Gastroesophageal sphincter (tissue), 3 donors: ENCODE results near the gene DDX5.

Source experiments
- CTCF ChIP-seq, 4 experiments: fragments of 200-600 bp in 2 of 4; fragments of 450-650 bp in 2 of 4; sonication (generic) in 1 of 4; IDR thresholded peaks; one replicate each; pipeline ENCODE4 v1.5.1; 2017 to 2019; ENCODE audit warnings: antibody characterized with exemption in 4 of 4, mild to moderate bottlenecking in 2 of 4, moderate library complexity in 2 of 4
- POLR2A ChIP-seq, 2 donors: fragments of 450-650 bp; IDR thresholded peaks; one replicate each; pipeline ENCODE4 v1.6.1; 2017; ENCODE audit warnings: antibody characterized with exemption in 2 of 2, mild to moderate bottlenecking in 2 of 2, moderate library complexity in 1 of 2
- POLR2AphosphoS5 ChIP-seq: sonication (generic); formaldehyde crosslinking; IDR thresholded peaks from one replicate; pipeline ENCODE4 v1.6.1; 2017; ENCODE audit warnings: antibody characterized with exemption

DNA sequence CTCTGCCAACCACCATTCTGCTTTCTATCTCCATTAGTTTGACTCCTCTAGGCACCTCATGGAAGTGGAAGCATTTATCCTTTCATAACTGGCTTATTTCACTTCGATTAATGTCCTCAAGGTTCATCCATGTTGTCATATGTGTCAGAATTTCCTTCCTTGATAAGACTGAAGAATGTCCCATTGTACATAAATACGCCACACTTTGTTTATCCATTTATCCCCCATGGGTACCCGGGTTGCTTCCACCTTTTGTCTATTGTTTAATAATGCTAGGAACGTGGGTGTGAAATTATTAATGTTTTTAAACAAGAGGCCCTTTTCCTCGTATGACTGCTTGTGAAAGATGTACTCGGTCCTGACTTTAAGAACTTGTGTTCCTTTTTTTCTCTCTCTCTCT, 44.3 kb downstream of the DDX5 start:
- TF ChIP-seq CTCF (IDR thresholded peaks at IDR 0.05) (no peak), POLR2A (IDR thresholded peaks at IDR 0.05) (no peak), POLR2AphosphoS5 (no peak)
